ENCODE data around the gene DOCK8. TPM values are rescaled to one million over a fixed set of nuclear protein-coding genes. Genes with fewer than 3 reads are reported as not detected.
"Not testable (repeated sequence)": the region's sequence is repeated elsewhere in the genome, so short reads cannot be mapped to it uniquely, and the experiment has no call there.

The DOCK8 gene
- 8.9 TPM for total RNA-seq

GRCh38 chr9:214648-215493, at the start of gene DOCK8:
Gene DOCK8, plus strand, starts transcription at chr9:214865. Its CDS starts 112 bp downstream, at chr9:214977.
- H3K27ac ChIP-seq: peak within 1 kb of the TSS; percentile 56 to 65
- TF ChIP-seq CTCF (IDR thresholded peaks at IDR 0.05): peak in 1 of 3 experiments; percentile 7
- peaks cover 0 to 4% of the 10 kb centered on the region in 2 donors for H3K4me1 ChIP-seq
- H3K9me3 ChIP-seq: no peaks in the 10 kb centered on the region
- no peaks in the 10 kb centered on the region for H3K27me3 ChIP-seq
- H3K36me3 ChIP-seq: no peaks in the 10 kb centered on the region
- intact Hi-C loops (cut with DNase I): no loop called here
- peak within 1 kb of the TSS; percentile 65 to 70 for H3K4me3 ChIP-seq
- DNase-seq (ENCODE audit: low spot score in 2 of 2): peak in 1 of 2 donors; percentile 73

GRCh38 chr9:169757-170156, 44.9 kb upstream of the DOCK8 start:
- not testable (repeated sequence) for H3K9me3 ChIP-seq

GRCh38 chr9:178140-178825, 36.4 kb upstream of the DOCK8 start:
- DNase-seq (ENCODE audit: low spot score in 2 of 2); intact Hi-C loops (cut with DNase I); H3K27me3 ChIP-seq; H3K36me3 ChIP-seq; H3K9me3 ChIP-seq; H3K4me1 ChIP-seq: not testable (repeated sequence)
- peak overlapping the region; percentile 40 to 55 for H3K27ac ChIP-seq
- H3K4me3 ChIP-seq: peak overlapping the region in 1 of 2 donors; percentile 69

More at GRCh38 chr9:169757-170156, 44.9 kb upstream of the DOCK8 start:
- H3K27me3 ChIP-seq; H3K27ac ChIP-seq; DNase-seq (ENCODE audit: low spot score in 2 of 2); H3K4me1 ChIP-seq; H3K36me3 ChIP-seq; intact Hi-C loops (cut with DNase I); H3K4me3 ChIP-seq: not testable (repeated sequence)

GRCh38 chr9:178970-179383, 35.7 kb upstream of the DOCK8 start, which contains the start of gene ZNG1A:
Gene ZNG1A, minus strand, starts transcription at chr9:179056. Its CDS starts 87 bp downstream, at chr9:178969.
- H3K36me3 ChIP-seq; H3K27me3 ChIP-seq; H3K4me1 ChIP-seq; H3K9me3 ChIP-seq; intact Hi-C loops (cut with DNase I): not testable (repeated sequence)
- DNase-seq (ENCODE audit: low spot score in 2 of 2): peak in 1 of 2 donors; percentile 12
- Histone ChIP-seq H3K27ac (peak within 1 kb of the TSS; percentile 40 to 80), H3K4me3 (peak within 1 kb of the TSS in 1 of 2 donors; percentile 69)

- H3K27me3 ChIP-seq; H3K9me3 ChIP-seq; H3K27ac ChIP-seq; DNase-seq (ENCODE audit: low spot score in 2 of 2); H3K36me3 ChIP-seq; H3K4me1 ChIP-seq; intact Hi-C loops (cut with DNase I); H3K4me3 ChIP-seq: not testable (repeated sequence)
Measured at GRCh38 chr9:199601-200000, 15.1 kb upstream of the DOCK8 start.

GRCh38 chr9:206481-206880, 8.2 kb upstream of the DOCK8 start:
- no peak for DNase-seq (ENCODE audit: low spot score in 2 of 2)
- no peaks in the 10 kb centered on the region for H3K9me3 ChIP-seq
- H3K27me3 ChIP-seq: no peaks in the 10 kb centered on the region
- no peaks in the 10 kb centered on the region for H3K36me3 ChIP-seq
- no peak overlapping the region for H3K27ac ChIP-seq
- TF ChIP-seq CTCF (IDR thresholded peaks at IDR 0.05): no peak
- H3K4me3 ChIP-seq: no peak overlapping the region
- H3K4me1 ChIP-seq: no peaks in the 10 kb centered on the region
- intact Hi-C loops (cut with DNase I): no loop called here

GRCh38 chr9:209143-209758, 5.4 kb upstream of the DOCK8 start:
- Histone ChIP-seq H3K9me3 (no peaks in the 10 kb centered on the region), H3K27ac (no peak overlapping the region), H3K36me3 (no peaks in the 10 kb centered on the region), H3K4me1 (no peaks in the 10 kb centered on the region), H3K27me3 (no peaks in the 10 kb centered on the region), H3K4me3 (no peak overlapping the region)
- DNase-seq (ENCODE audit: low spot score in 2 of 2): no peak
- TF ChIP-seq CTCF (IDR thresholded peaks at IDR 0.05): no peak
- intact Hi-C loops (cut with DNase I): no loop called here

All from ascending aorta (tissue), 2 donors.